IMR-90 (cell line): ENCODE data around the gene SMU1. TPM values are rescaled to one million over a fixed set of nuclear protein-coding genes. Genes with fewer than 3 reads are reported as not detected.

Experiments
- ATAC-seq: fragments of 200-7000 bp; cut with Tn5 transposase; 2 replicates; pipeline ENCODE4 v1.9.1; 2020; ENCODE audit warnings: low read depth, mild to moderate bottlenecking, moderate library complexity
- BruUV-seq: library from RNA; stranded (reverse); fragments of 400-500 nt; replicated peaks from 2 replicates; lab custom pipeline; 2021; lab: Mats Ljungman, UMichigan
- CTCF ChIA-PET: fragments of 300-600 bp; formaldehyde crosslinking; extraction: SDS; loops from one replicate; lab custom pipeline; 2021; ENCODE audit warnings: antibody characterized with exemption; lab: Yijun Ruan, JAX
- POLR2A ChIA-PET: fragments of 300-600 bp; sonication (Branson Sonifier 250); formaldehyde crosslinking; loops from one replicate; lab custom pipeline; 2022; ENCODE audit warnings: antibody characterized with exemption; ENCODE audit not compliant: unreplicated experiment; lab: Charles Lee
- DNase-seq: peaks from one replicate; pipeline ENCODE4 v3.0.0; 2013
- H2AFZ ChIP-seq: replicated peaks from 2 replicates; pipeline ENCODE3; 2013; ENCODE audit warnings: low read length, mild to moderate bottlenecking; ENCODE audit not compliant: poor library complexity
- H2AK5ac ChIP-seq: 2 replicates; pipeline ENCODE4 v1.6.1; 2013; ENCODE audit warnings: low read depth, low read length, inconsistent platforms
- H2AK9ac ChIP-seq: replicated peaks from 2 replicates; pipeline ENCODE3; 2013; ENCODE audit warnings: mild to moderate bottlenecking, low read depth, low read length, moderate library complexity; ENCODE audit not compliant: poor library complexity
- H2BK120ac ChIP-seq: 2 replicates; pipeline ENCODE4 v1.6.1; 2013; ENCODE audit warnings: low read depth, low read length, inconsistent platforms
- H2BK15ac ChIP-seq: 3 replicates; pipeline ENCODE4 v1.6.1; 2013; ENCODE audit warnings: low read depth, low read length, inconsistent platforms
- H2BK20ac ChIP-seq: 2 replicates; pipeline ENCODE4 v1.6.1; 2013; ENCODE audit warnings: low read depth, mild to moderate bottlenecking, inconsistent platforms, low read length, moderate library complexity
- H2BK5ac ChIP-seq: 2 replicates; pipeline ENCODE4 v1.6.1; 2013; ENCODE audit warnings: mild to moderate bottlenecking, low read depth, low read length, inconsistent platforms; ENCODE audit not compliant: poor library complexity, severe bottlenecking
- H3K14ac ChIP-seq: replicated peaks from 2 replicates; pipeline ENCODE4 v1.6.1; 2013; ENCODE audit warnings: low read depth, low read length, inconsistent platforms
- H3K18ac ChIP-seq: 2 replicates; pipeline ENCODE4 v1.6.1; 2013; ENCODE audit warnings: low read depth, low read length, control low read depth
- H3K23ac ChIP-seq: 2 replicates; pipeline ENCODE4 v1.6.1; 2013; ENCODE audit warnings: low read depth, low read length, inconsistent platforms
- H3K27ac ChIP-seq: 2 replicates; pipeline ENCODE4 v1.5.1; 2013; ENCODE audit warnings: mild to moderate bottlenecking, control low read depth, low read length; ENCODE audit not compliant: insufficient read depth
- H3K27me3 ChIP-seq: 2 replicates; pipeline ENCODE4 v1.6.1; 2013; ENCODE audit warnings: low read length; ENCODE audit not compliant: control insufficient read depth, insufficient read depth
- H3K36me3 ChIP-seq: 2 replicates; pipeline ENCODE4 v1.6.1; 2013; ENCODE audit warnings: low read length, mixed read lengths; ENCODE audit not compliant: control insufficient read depth, insufficient read depth
- H3K4ac ChIP-seq: 2 replicates; pipeline ENCODE4 v1.6.1; 2013; ENCODE audit warnings: low read depth, low read length, inconsistent platforms
- H3K4me1 ChIP-seq: 2 replicates; pipeline ENCODE4 v1.6.1; 2013; ENCODE audit warnings: low read length, mixed read lengths; ENCODE audit not compliant: control insufficient read depth, insufficient read depth
- H3K4me2 ChIP-seq: 2 replicates; pipeline ENCODE4 v1.6.1; 2013; ENCODE audit warnings: low read depth, mild to moderate bottlenecking, control low read depth, low read length, moderate library complexity
- H3K4me3 ChIP-seq: 2 replicates; pipeline ENCODE4 v1.5.1; 2013; ENCODE audit warnings: low read depth, mild to moderate bottlenecking, control low read depth, low read length, moderate library complexity; ENCODE audit not compliant: insufficient read depth
- H3K56ac ChIP-seq: 2 replicates; pipeline ENCODE4 v1.6.1; 2013; ENCODE audit warnings: low read length, inconsistent platforms; ENCODE audit not compliant: insufficient read depth; ENCODE audit errors: extremely low read depth
- H3K79me1 ChIP-seq, 2 experiments: 2 replicates each; pipeline ENCODE4 v1.6.1; 2013; ENCODE audit warnings: low read length in 2 of 2, inconsistent platforms in 1 of 2, low read depth in 1 of 2
- H3K9ac ChIP-seq: 2 replicates; pipeline ENCODE4 v1.6.1; 2013; ENCODE audit warnings: low read depth, low read length, control low read depth
- H3K9me1 ChIP-seq: 2 replicates; pipeline ENCODE4 v1.6.1; 2013; ENCODE audit warnings: low read length, inconsistent platforms; ENCODE audit not compliant: insufficient read depth
- H3K9me3 ChIP-seq: 2 replicates; pipeline ENCODE4 v1.6.1; 2013; ENCODE audit warnings: low read length; ENCODE audit not compliant: control insufficient read depth, insufficient read depth
- H4K20me1 ChIP-seq: 2 replicates; pipeline ENCODE4 v1.6.1; 2013; ENCODE audit warnings: low read length, inconsistent platforms; ENCODE audit not compliant: insufficient read depth
- H4K5ac ChIP-seq: 2 replicates; pipeline ENCODE4 v1.6.1; 2013; ENCODE audit warnings: mild to moderate bottlenecking, low read depth, low read length, control low read depth
- H4K8ac ChIP-seq, 2 experiments: 2 replicates each; pipeline ENCODE4 v1.6.1; 2013; ENCODE audit warnings: low read depth in 2 of 2, low read length in 2 of 2, control low read depth in 1 of 2, inconsistent platforms in 1 of 2
- H4K91ac ChIP-seq: 2 replicates; pipeline ENCODE4 v1.6.1; 2013; ENCODE audit warnings: low read depth, low read length, inconsistent platforms; ENCODE audit not compliant: insufficient read depth
- CHD1 ChIP-seq: IDR thresholded peaks from 2 replicates; pipeline ENCODE4 v1.6.1; 2012; ENCODE audit warnings: low read depth, low read length, improper control_type of control experiment
- FOS ChIP-seq: fragments of 150-350 bp; IDR thresholded peaks from 2 replicates; pipeline ENCODE4 v1.6.1; 2016; ENCODE audit warnings: low read depth, low read length
- MAFK ChIP-seq: IDR thresholded peaks from 2 replicates; pipeline ENCODE4 v1.6.1; 2012; ENCODE audit warnings: low read depth, low read length, improper control_type of control experiment
- MAZ ChIP-seq: IDR thresholded peaks from 2 replicates; pipeline ENCODE4 v1.6.1; 2012; ENCODE audit warnings: low read depth, mild to moderate bottlenecking, low read length, improper control_type of control experiment, moderate library complexity, borderline replicate concordance
- MXI1 ChIP-seq: IDR thresholded peaks from 2 replicates; pipeline ENCODE4 v1.6.1; 2012; ENCODE audit warnings: low read depth, mild to moderate bottlenecking, low read length, moderate library complexity, borderline replicate concordance
- NFE2L2 ChIP-seq: fragments of 150-350 bp; IDR thresholded peaks from 2 replicates; pipeline ENCODE4 v1.6.1; 2016; ENCODE audit warnings: low read depth, mild to moderate bottlenecking, low read length
- POLR2A ChIP-seq: IDR thresholded peaks from 2 replicates; pipeline ENCODE4 v1.6.1; 2012; ENCODE audit warnings: mild to moderate bottlenecking, low read depth, low read length
- RAD21 ChIP-seq: IDR thresholded peaks from 2 replicates; pipeline ENCODE4 v1.6.1; 2012; ENCODE audit warnings: low read length, improper control_type of control experiment
- RCOR1 ChIP-seq: IDR thresholded peaks from 2 replicates; pipeline ENCODE4 v1.6.1; 2012; ENCODE audit warnings: mild to moderate bottlenecking, low read length, improper control_type of control experiment; ENCODE audit not compliant: insufficient replicate concordance
- RFX5 ChIP-seq: IDR thresholded peaks from 2 replicates; pipeline ENCODE4 v1.8.0; 2012; ENCODE audit warnings: low read depth, mild to moderate bottlenecking, low read length, moderate library complexity
- SMC3 ChIP-seq: fragments of 150-350 bp; IDR thresholded peaks from 2 replicates; pipeline ENCODE4 v1.6.1; 2016; ENCODE audit warnings: low read depth, mild to moderate bottlenecking, antibody characterized with exemption, low read length, moderate library complexity
- USF2 ChIP-seq: fragments of 150-350 bp; IDR thresholded peaks from 2 replicates; pipeline ENCODE4 v1.6.1; 2017; ENCODE audit warnings: mild to moderate bottlenecking, antibody characterized with exemption, low read length, low read depth
- WGBS, 2 experiments: methylation state at CpG; one replicate each; pipeline versions ENCODE4 v1.1.5 to v1.1.7; 2013; ENCODE audit warnings: missing lambda C conversion rate in 2 of 2; ENCODE audit not compliant: insufficient read length in 1 of 2; ENCODE audit errors: extremely low coverage in 2 of 2; 5-methylcytosine and 5-hydroxymethylcytosine counted together
- dilution Hi-C: fragments of 300-500 bp; cut with HindIII; formaldehyde crosslinking; loops from one replicate; pipeline ENCODE4 v1.14.3; 2018; ENCODE audit warnings: low sequenced_read_pairs; ENCODE audit not compliant: unreplicated experiment
- in situ Hi-C: fragments of 300-500 bp; cut with MboI; formaldehyde crosslinking; loops from 3 replicates; pipeline ENCODE4 v1.14.3; 2019; ENCODE audit warnings: low sequenced_read_pairs, inconsistent platforms, mixed read lengths
- intact Hi-C: fragments of 100-400 bp; cut with micrococcal nuclease; formaldehyde crosslinking; loops from 2 replicates; pipeline ENCODE4 v1.10.0; 2022
- polyA plus RNA-seq, 3 experiments: library from polyadenylated mRNA; depleted of rRNA; stranded (reverse); fragments of >200 nt; gene quantifications; 2 replicates each; pipeline ENCODE4 v1.2.3, GENCODE V29; 2012; ENCODE audit warnings: low replicate concordance in 1 of 3
- total RNA-seq: library from RNA; depleted of rRNA; stranded (reverse); fragments of >200 nt; gene quantifications from 2 replicates; pipeline ENCODE4 v1.2.3, GENCODE V29; 2012
- TF ChIP-seq, protein P1 (sequence below): conservative IDR thresholded peaks from 2 replicates; pipeline ENCODE4 v1.5.1; 2012; ENCODE audit warnings: mild to moderate bottlenecking, low read depth, low read length, improper control_type of control experiment

SMU1 gene
- total and polyA plus RNA-seq, 2 of the 4 experiments (the other 2 are of a cell fraction): 11.1 to 36.0 TPM

- H3K23ac ChIP-seq: no peak overlapping the region
- H3K4me2 ChIP-seq: no peak overlapping the region
- no peak overlapping the region for H2BK120ac ChIP-seq
- in situ Hi-C loops (no loop called here), intact Hi-C loops (no loop called here), dilution Hi-C loops (no loop called here)
- no peak overlapping the region for H2AK5ac ChIP-seq
- BruUV-seq: no TSS peak
- H2AK9ac ChIP-seq: no peak overlapping the region
- H3K9me3 ChIP-seq: no peaks in the 10 kb centered on the region
- H4K5ac ChIP-seq: no peak overlapping the region
- CTCF ChIA-PET: interaction anchor here (0.8 kb wide), 1 partner anchor 44 kb away, joined by 3 read pairs; no protein-coding TSS in a partner anchor
- TF ChIP-seq NFE2L2: no peak
- TF ChIP-seq MAFK: no peak
- TF ChIP-seq SMC3: no peak
- TF ChIP-seq FOS: no peak
- TF ChIP-seq USF2: no peak
- no peak for TF ChIP-seq RAD21
- TF ChIP-seq MXI1: no peak
- TF ChIP-seq, protein P1, sequence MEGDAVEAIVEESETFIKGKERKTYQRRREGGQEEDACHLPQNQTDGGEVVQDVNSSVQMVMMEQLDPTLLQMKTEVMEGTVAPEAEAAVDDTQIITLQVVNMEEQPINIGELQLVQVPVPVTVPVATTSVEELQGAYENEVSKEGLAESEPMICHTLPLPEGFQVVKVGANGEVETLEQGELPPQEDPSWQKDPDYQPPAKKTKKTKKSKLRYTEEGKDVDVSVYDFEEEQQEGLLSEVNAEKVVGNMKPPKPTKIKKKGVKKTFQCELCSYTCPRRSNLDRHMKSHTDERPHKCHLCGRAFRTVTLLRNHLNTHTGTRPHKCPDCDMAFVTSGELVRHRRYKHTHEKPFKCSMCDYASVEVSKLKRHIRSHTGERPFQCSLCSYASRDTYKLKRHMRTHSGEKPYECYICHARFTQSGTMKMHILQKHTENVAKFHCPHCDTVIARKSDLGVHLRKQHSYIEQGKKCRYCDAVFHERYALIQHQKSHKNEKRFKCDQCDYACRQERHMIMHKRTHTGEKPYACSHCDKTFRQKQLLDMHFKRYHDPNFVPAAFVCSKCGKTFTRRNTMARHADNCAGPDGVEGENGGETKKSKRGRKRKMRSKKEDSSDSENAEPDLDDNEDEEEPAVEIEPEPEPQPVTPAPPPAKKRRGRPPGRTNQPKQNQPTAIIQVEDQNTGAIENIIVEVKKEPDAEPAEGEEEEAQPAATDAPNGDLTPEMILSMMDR: no peak
- TF ChIP-seq MAZ: no peak
- no peak for TF ChIP-seq RFX5
- no peak for TF ChIP-seq CHD1
- TF ChIP-seq RCOR1: no peak
- no peak for TF ChIP-seq POLR2A
- ATAC-seq (peak; percentile 47), DNase-seq (no peak)
- H4K8ac ChIP-seq: no peak overlapping the region
- H3K4me3 ChIP-seq: no peak overlapping the region
- H2BK20ac ChIP-seq: no peak overlapping the region
- POLR2A ChIA-PET: no interaction called here
- no peak overlapping the region for H3K4ac ChIP-seq
- H3K56ac ChIP-seq: no peak overlapping the region
- peaks cover 12% of the 10 kb centered on the region for H3K4me1 ChIP-seq
- no peak overlapping the region for H2AFZ ChIP-seq
- no peak overlapping the region for H2BK5ac ChIP-seq
- H4K20me1 ChIP-seq: peaks cover 6% of the 10 kb centered on the region; the same call in 1 of the 2 replicates
- H3K18ac ChIP-seq: no peak overlapping the region
- no peak overlapping the region for H3K9ac ChIP-seq
- H3K36me3 ChIP-seq: peaks cover 34% of the 10 kb centered on the region
- H3K27ac ChIP-seq: no peak overlapping the region
- no CpG with 5 or more reads among the region's 1 CpG for WGBS, 2 experiments
- H3K27me3 ChIP-seq: no peaks in the 10 kb centered on the region
- H3K9me1 ChIP-seq: peaks cover 28% of the 10 kb centered on the region
- no peak overlapping the region for H4K91ac ChIP-seq
- H2BK15ac ChIP-seq: no peak overlapping the region
- H3K79me1 ChIP-seq: peaks cover 46 to 84% of the 10 kb centered on the region in 2 experiments
- H3K14ac ChIP-seq: no peak overlapping the region
Measured at GRCh38 chr9:33117306-33117705, 40.8 kb upstream of the SMU1 start.
